Measurements from ENCODE around the gene EDC3. TPM values are rescaled to one million over a fixed set of nuclear protein-coding genes. Genes with fewer than 3 reads are reported as not detected.
"Not testable (repeated sequence)": the region's sequence is repeated elsewhere in the genome, so short reads cannot be mapped to it uniquely, and the experiment has no call there.

EDC3 gene
- total RNA-seq, 2 donors from 2014 or later: 20.6 to 36.8 TPM

DNA sequence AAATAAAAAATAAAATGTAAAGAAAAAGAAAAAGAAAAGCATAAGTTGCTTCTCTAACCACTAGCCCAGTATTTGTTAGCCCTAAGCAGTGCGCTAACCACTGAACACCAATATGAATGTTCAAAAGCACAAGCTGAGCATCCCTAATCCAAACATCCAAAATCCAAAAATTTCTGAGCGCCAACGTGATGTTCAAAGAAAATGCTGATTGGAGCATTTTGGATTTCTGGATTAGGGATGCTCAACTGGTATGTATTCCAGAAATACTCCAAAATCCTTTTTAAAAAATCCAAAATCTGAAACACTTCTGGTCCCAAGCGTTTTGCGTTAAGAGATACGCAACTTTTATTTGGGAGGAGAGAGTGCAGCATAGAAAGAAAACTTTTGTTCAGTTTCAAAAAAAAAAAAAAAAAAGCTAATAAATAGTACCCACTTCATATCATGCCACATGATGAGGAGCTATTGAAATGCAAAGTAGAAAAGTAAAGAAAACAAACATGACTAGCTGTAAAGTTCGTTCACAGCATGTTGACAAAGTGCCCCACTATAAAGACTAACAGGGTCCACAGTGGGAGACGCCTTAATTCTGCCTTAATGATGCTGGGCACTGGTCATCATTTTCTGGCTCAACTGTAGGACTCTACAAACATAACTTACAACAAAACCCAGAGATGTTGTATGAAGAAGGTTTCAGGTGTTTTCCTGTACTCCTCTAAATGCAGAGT, 32.4 kb downstream of the EDC3 start:
- intact Hi-C loops (cut with DNase I): no loop called here
- Histone ChIP-seq H3K9me3 (no peaks in the 10 kb centered on the region), H3K36me3 (no peaks in the 10 kb centered on the region), H3K4me3 (no peak overlapping the region), H3K27ac (peak overlapping the region; percentile 6 to 63), H3K27me3 (replicated peaks; ENCODE audit: insufficient read depth) (no peaks in the 10 kb centered on the region), H3K4me1 (replicated peaks) (peaks cover 25% of the 10 kb centered on the region)
- DNase-seq (ENCODE audit: low spot score): no peak
- TF ChIP-seq POLR2AphosphoS5 (IDR thresholded peaks at IDR 0.05) (no peak), POLR2A (IDR thresholded peaks at IDR 0.05) (no peak)
- TF ChIP-seq, protein P1, sequence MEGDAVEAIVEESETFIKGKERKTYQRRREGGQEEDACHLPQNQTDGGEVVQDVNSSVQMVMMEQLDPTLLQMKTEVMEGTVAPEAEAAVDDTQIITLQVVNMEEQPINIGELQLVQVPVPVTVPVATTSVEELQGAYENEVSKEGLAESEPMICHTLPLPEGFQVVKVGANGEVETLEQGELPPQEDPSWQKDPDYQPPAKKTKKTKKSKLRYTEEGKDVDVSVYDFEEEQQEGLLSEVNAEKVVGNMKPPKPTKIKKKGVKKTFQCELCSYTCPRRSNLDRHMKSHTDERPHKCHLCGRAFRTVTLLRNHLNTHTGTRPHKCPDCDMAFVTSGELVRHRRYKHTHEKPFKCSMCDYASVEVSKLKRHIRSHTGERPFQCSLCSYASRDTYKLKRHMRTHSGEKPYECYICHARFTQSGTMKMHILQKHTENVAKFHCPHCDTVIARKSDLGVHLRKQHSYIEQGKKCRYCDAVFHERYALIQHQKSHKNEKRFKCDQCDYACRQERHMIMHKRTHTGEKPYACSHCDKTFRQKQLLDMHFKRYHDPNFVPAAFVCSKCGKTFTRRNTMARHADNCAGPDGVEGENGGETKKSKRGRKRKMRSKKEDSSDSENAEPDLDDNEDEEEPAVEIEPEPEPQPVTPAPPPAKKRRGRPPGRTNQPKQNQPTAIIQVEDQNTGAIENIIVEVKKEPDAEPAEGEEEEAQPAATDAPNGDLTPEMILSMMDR (IDR thresholded peaks at IDR 0.05): no peak
- 75% methylated on average over 8 of the region's 8 CpGs for WGBS

DNA sequence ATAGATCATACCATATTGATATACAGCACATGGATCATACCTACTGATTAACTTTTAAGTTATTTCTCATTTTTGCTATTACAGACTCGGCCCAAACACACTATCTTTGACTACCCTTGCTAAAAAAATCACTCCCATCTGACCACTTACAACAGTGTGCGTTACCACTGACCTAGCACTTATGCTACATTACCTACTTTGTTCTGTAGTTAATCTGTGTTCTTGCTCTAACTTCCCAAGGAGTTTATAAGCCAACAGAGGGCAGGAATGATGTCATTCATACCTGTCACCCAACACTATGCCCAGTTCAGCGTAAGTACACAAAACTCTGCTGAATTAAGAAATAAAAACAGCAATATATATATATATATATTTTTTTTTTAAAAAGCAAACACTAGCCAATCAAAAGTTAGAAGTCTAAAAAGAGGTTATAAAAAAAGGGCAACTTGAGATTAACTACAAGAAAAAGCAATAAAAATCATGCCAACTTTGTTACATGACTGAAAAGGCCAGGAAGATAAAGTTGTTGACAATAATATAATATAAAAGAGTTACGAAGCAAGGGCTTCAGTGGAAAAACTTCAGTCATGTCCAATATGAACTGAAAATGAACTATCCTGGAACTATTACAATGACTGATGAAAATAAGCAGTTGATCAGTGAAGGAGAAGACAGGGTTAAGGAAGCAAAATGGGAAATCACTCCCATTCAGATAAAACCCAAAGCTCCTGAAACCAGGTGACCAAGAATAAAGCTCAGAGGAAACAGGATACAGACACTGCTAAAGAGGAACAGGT, 33.6 kb downstream of the EDC3 start:
- 82% methylated on average over 4 of the region's 4 CpGs for whole genome bisulfite sequencing
- Histone ChIP-seq H3K36me3 (no peaks in the 10 kb centered on the region), H3K27me3 (replicated peaks; ENCODE audit: insufficient read depth) (no peaks in the 10 kb centered on the region), H3K27ac (peak overlapping the region in 1 of 2 donors; percentile 31), H3K4me3 (no peak overlapping the region), H3K4me1 (replicated peaks) (peaks cover 25% of the 10 kb centered on the region), H3K9me3 (no peaks in the 10 kb centered on the region)
- TF ChIP-seq POLR2A (IDR thresholded peaks at IDR 0.05) (no peak), POLR2AphosphoS5 (IDR thresholded peaks at IDR 0.05) (no peak)
- TF ChIP-seq, protein P1 (IDR thresholded peaks at IDR 0.05): no peak
- intact Hi-C loops (cut with DNase I): no loop called here
- DNase-seq (ENCODE audit: low spot score): no peak

DNA sequence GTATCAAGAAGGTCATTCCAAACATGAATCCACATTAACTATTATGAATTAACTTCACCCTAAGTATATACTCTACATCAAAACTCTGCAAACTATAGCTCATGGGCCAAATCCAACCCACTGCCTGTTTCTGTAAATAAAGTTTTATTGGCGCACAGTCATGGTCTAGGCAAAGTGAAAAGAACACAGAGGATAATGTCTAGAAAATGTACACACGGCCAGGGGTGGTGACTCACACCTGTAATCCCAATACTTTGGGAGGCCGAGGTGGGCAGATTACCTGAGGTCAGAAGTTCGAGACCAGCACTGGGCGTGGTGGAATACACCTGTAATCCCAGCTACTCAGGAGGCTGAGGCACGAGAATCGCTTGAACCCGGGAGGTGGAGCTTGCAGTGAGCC, 34.5 kb downstream of the EDC3 start:
- 96% methylated on average over 8 of the region's 8 CpGs for WGBS
- intact Hi-C loops (cut with DNase I); H3K9me3 ChIP-seq; H3K27ac ChIP-seq; DNase-seq (ENCODE audit: low spot score); H3K27me3 ChIP-seq (replicated peaks; ENCODE audit: insufficient read depth); H3K36me3 ChIP-seq; H3K4me3 ChIP-seq: not testable (repeated sequence)
- peaks cover 25% of the 10 kb centered on the region for H3K4me1 ChIP-seq (replicated peaks)

DNA sequence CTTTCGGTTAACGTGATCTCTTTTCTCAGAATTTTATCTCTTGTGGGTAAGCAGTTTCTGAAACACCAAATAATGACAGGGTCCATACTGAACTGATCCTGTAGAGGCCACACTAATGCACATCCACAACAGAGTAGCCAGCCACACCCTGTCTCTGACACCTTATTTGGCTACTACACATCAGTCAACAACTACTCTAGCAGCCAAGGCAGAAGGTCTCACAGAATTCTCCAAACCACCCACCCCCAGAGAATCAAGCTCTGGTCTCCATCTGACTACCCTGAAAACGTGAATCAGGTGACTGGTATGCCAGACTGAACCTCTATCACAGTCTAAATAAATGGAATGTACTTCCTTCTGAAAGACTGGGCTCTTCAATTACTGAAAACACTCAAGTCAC, 38.0 kb downstream of the EDC3 start:
- intact Hi-C loops (cut with DNase I): no loop called here
- Histone ChIP-seq H3K27me3 (replicated peaks; ENCODE audit: insufficient read depth) (no peaks in the 10 kb centered on the region), H3K27ac (no peak overlapping the region), H3K36me3 (no peaks in the 10 kb centered on the region), H3K4me1 (replicated peaks) (peaks cover 8% of the 10 kb centered on the region), H3K4me3 (no peak overlapping the region), H3K9me3 (no peaks in the 10 kb centered on the region)
- TF ChIP-seq, protein P1 (IDR thresholded peaks at IDR 0.05): no peak
- TF ChIP-seq POLR2AphosphoS5 (IDR thresholded peaks at IDR 0.05): no peak
- no peak for TF ChIP-seq POLR2A (IDR thresholded peaks at IDR 0.05)
- no peak for DNase-seq (ENCODE audit: low spot score)
- 94% methylated on average over 3 of the region's 3 CpGs for WGBS

DNA sequence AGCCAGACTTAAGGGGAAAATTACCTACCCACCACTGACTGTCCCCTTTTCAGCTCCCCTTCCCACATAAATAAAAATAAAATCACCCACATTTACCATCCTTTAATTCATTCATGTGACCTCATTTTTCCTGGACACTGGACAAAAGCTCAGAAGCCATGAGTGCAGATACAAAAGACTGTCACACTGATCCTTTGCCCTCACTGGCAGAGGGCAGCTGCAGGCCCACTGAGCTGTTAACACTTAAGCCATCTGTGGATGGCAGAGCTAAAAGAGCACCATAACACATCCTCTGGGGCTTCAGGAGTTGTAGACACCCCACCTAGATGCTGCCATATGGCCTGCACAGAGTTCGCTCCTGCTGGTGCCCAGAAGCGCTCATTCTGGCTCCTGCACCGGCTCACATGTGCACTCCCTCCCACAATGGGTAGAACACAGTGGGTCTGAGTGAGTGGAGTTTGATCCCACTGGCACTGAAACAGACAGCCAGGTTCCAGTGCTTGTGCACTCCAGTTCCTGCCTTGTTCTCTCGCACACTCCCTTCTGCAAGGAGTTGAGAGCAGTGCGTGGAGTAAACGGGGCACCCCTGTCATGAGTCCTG, 38.8 kb downstream of the EDC3 start:
- 97% methylated on average over 6 of the region's 6 CpGs for WGBS
- H3K4me1 ChIP-seq (replicated peaks): peaks cover 4% of the 10 kb centered on the region

More for the DNA sequence above, 38.8 kb downstream of the EDC3 start:
- Histone ChIP-seq H3K4me3 (no peak overlapping the region), H3K27me3 (replicated peaks; ENCODE audit: insufficient read depth) (no peaks in the 10 kb centered on the region), H3K36me3 (no peaks in the 10 kb centered on the region), H3K9me3 (no peaks in the 10 kb centered on the region), H3K27ac (no peak overlapping the region)
- intact Hi-C loops (cut with DNase I): no loop called here
- TF ChIP-seq, protein P1 (IDR thresholded peaks at IDR 0.05): no peak
- TF ChIP-seq POLR2A (IDR thresholded peaks at IDR 0.05) (no peak), POLR2AphosphoS5 (IDR thresholded peaks at IDR 0.05) (no peak)
- no peak for DNase-seq (ENCODE audit: low spot score)

All from prostate gland (tissue), 2 donors.